ENCODE data around the gene GAA. TPM values are rescaled to one million over a fixed set of nuclear protein-coding genes. Genes with fewer than 3 reads are reported as not detected.
A peak's percentile ranks its signal among the peaks of the same experiment; 100 is the strongest.

GAA gene
- total and polyA plus RNA-seq, 10 donors = 22.7 to 166 (median 95.9) TPM

DNA sequence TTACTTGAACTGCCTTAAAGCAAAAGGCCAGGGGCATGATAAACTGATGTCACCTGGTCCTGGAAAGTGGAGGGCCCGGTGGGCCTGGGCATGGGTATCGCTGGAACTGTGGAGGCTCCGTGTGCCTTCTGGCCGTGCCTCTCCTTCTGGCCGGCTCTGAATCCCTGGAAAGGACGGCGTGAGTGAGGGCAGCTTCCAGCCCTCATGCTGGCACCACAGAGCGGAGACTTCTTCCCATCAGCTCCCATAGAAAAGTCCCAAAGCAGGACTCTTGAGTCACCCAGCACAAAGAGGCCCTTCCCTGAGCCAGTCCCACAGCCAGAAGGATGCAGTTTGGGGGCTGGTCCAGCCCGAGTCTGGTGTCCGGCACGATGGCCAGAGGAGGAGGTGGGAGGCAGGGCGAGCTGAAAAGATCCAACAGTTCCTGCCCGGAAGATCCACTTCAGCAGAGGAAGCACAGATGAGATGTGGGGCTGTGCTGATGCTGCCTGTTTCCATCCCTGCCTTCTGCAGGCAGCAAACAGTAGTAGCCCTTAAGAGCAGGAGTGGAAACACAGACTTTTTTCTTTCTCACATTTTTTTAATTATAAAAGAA is 7.8 kb downstream of the GAA start:
- peak; percentile 41 for DNase-seq
- Histone ChIP-seq H3K4me1 (peaks cover 0 to 15% (median 8%) of the 10 kb centered on the region in 6 donors), H3K4me3 (no peak overlapping the region), H3K27ac (no peak overlapping the region), H3K9me3 (no peaks in the 10 kb centered on the region), H3K27me3 (replicated peaks in 1 of 7) (no peaks in the 10 kb centered on the region), H3K36me3 (peaks cover 0 to 76% (median 0%) of the 10 kb centered on the region in 6 donors)
- intact Hi-C loops (cut with DNase I; ENCODE audit: low total_unique reads) = no loop called here
- TF ChIP-seq, protein P1, sequence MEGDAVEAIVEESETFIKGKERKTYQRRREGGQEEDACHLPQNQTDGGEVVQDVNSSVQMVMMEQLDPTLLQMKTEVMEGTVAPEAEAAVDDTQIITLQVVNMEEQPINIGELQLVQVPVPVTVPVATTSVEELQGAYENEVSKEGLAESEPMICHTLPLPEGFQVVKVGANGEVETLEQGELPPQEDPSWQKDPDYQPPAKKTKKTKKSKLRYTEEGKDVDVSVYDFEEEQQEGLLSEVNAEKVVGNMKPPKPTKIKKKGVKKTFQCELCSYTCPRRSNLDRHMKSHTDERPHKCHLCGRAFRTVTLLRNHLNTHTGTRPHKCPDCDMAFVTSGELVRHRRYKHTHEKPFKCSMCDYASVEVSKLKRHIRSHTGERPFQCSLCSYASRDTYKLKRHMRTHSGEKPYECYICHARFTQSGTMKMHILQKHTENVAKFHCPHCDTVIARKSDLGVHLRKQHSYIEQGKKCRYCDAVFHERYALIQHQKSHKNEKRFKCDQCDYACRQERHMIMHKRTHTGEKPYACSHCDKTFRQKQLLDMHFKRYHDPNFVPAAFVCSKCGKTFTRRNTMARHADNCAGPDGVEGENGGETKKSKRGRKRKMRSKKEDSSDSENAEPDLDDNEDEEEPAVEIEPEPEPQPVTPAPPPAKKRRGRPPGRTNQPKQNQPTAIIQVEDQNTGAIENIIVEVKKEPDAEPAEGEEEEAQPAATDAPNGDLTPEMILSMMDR (IDR thresholded peaks at IDR 0.05 in 8 of 11, conservative IDR thresholded peaks at IDR 0.05 in 3 of 11) = no peak
- TF ChIP-seq POLR2AphosphoS5 (IDR thresholded peaks at IDR 0.05) = peak in 1 of 3 donors; percentile 8
- 64 to 83% (median 78%) methylated on average over 13 of the region's 13 CpGs for WGBS, 5 donors

DNA sequence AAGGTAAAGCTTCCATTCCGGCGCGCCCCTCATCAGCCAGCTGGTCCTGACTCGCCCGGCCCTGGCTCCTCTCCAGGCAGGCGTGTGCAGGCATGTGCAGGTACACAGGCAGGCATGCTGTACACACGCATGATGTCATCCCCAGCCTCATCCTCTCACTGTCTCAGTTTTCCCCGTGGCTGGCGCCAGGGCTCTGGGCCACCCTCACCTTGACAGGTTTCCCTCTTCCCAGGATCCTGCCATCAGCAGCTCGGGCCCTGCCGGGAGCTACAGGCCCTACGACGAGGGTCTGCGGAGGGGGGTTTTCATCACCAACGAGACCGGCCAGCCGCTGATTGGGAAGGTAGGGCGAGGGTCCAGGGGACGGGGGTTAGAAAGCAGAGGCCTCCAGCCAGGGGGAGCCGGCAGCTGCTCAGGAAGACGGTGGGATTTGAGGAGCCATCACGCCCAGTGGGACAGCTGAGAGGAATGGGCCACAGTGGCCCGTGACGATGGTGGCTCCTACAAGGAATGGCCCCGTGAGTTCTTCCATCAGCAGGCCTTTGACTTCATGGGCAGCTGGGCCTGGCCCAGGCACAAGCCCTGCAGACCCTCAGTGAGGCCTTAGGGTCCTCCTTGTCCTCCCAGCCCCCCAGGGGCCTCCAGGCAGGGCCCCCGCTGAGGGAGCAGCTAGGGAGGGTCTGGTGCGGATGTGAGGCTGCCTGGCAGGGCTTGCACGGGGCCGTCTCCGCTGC is 8.5 kb downstream of the GAA start:
- Histone ChIP-seq H3K27ac (no peak overlapping the region), H3K36me3 (peaks cover 0 to 76% (median 0%) of the 10 kb centered on the region in 6 donors), H3K9me3 (peaks cover 0 to 3% (median 0%) of the 10 kb centered on the region in 8 donors), H3K4me3 (no peak overlapping the region), H3K27me3 (replicated peaks in 1 of 7) (no peaks in the 10 kb centered on the region), H3K4me1 (peaks cover 0 to 8% (median 5%) of the 10 kb centered on the region in 6 donors)
- intact Hi-C loops (cut with DNase I; ENCODE audit: low total_unique reads) = no loop called here
- DNase-seq = peak; percentile 62
- 87 to 92% (median 87%) methylated on average over 24 to 30 of the region's 30 CpGs for WGBS, 5 donors
- TF ChIP-seq POLR2A (IDR thresholded peaks at IDR 0.05) = no peak
- TF ChIP-seq POLR2AphosphoS5 (IDR thresholded peaks at IDR 0.05) = peak in 1 of 3 donors; percentile 11

DNA sequence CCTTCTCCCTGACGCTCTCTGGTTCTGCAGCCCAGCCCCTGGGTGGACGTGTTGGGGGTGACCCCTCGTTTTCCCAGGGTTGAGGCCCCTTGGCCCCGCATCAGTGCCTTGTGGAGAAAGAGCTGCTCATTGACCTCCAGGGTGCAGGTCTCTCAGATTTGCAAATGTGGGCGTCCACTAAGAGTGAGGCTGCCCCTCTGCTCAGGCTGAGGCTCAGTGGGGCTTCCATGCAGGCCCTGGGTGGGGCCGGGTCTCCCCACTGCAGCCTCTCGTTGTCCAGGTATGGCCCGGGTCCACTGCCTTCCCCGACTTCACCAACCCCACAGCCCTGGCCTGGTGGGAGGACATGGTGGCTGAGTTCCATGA is 9.0 kb downstream of the GAA start:
- intact Hi-C loops (cut with DNase I; ENCODE audit: low total_unique reads) = no loop called here
- no peak for DNase-seq
- Histone ChIP-seq H3K27ac (no peak overlapping the region), H3K4me3 (no peak overlapping the region), H3K4me1 (peaks cover 0 to 8% (median 3%) of the 10 kb centered on the region in 6 donors), H3K9me3 (peaks cover 0 to 8% (median 0%) of the 10 kb centered on the region in 8 donors), H3K27me3 (replicated peaks in 1 of 7) (no peaks in the 10 kb centered on the region), H3K36me3 (peaks cover 0 to 76% (median 0%) of the 10 kb centered on the region in 6 donors)
- 80 to 100% (median 88%) methylated on average over 4 to 9 of the region's 9 CpGs for WGBS, 5 donors
- TF ChIP-seq POLR2AphosphoS5 (IDR thresholded peaks at IDR 0.05) (peak in 1 of 3 donors; percentile 1), POLR2A (IDR thresholded peaks at IDR 0.05) (no peak)

DNA sequence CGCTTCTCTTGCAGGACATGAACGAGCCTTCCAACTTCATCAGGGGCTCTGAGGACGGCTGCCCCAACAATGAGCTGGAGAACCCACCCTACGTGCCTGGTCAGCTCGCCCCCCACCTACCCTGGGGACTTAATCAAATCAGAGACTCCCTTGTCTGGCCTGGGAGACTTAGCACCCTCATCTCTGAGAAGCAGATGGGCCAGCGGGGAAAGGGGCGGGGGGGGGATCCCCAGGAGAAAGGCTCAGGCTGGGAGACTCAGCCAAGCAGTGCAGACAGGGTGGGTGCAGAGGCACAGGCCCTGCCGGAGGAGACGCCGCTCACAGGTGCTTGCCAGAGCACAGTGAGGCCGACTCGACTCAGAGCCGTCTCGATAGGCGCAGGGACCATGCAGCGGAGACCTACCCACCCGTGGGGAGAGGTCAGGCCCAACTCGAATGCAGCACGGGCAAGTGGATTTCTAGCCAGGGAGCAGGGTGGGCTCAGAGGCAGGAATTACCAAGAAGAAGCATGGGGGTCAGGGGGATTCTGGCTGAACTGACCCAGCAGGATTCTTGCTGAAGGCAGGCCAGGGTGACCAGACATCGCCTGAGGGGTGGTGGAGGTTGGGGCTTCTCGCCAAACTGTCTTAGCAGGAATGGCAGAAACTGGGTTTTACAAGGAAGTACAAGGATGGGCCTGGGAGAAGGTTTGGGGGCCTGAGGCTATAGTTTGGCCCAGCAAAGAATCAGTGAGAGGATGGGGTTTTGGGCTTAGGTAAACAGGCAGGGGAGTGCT is 9.7 kb downstream of the GAA start:
- peaks cover 0 to 10% (median 0%) of the 10 kb centered on the region in 8 donors for H3K9me3 ChIP-seq
- intact Hi-C loops (cut with DNase I; ENCODE audit: low total_unique reads) = no loop called here
- no peak overlapping the region for H3K4me3 ChIP-seq
- WGBS, 5 donors = 88 to 93% (median 92%) methylated on average over 13 to 21 of the region's 21 CpGs
- no peaks in the 10 kb centered on the region for H3K27me3 ChIP-seq (replicated peaks in 1 of 7)
- DNase-seq = peak; percentile 65
- no peak overlapping the region for H3K27ac ChIP-seq
- H3K4me1 ChIP-seq = peaks cover 0 to 8% (median 3%) of the 10 kb centered on the region in 6 donors
- H3K36me3 ChIP-seq = peaks cover 0 to 69% (median 0%) of the 10 kb centered on the region in 6 donors
- TF ChIP-seq, protein P1 (IDR thresholded peaks at IDR 0.05 in 8 of 11, conservative IDR thresholded peaks at IDR 0.05 in 3 of 11) = no peak
- TF ChIP-seq POLR2AphosphoS5 (IDR thresholded peaks at IDR 0.05) = no peak
- TF ChIP-seq POLR2A (IDR thresholded peaks at IDR 0.05) = no peak

All from spleen (tissue), 11 donors.